HK-2 (cell line): Measurements from ENCODE around the gene NRG2.

ENCODE experiments used
- DNase-seq: peaks from one replicate; pipeline ENCODE4 v3.0.0-alpha.2; 2018; ENCODE audit not compliant: unreplicated experiment

The NRG2 gene

GRCh38 chr5:140010798-140011197 lies 32.3 kb downstream of the NRG2 start:
- DNase-seq: no peak

- DNase-seq: no peak
These were observed 35.8 kb downstream of the NRG2 start for GRCh38 chr5:140007311-140007710.

- no peak for DNase-seq
These were observed 37.9 kb downstream of the NRG2 start for GRCh38 chr5:140005145-140005591.

- no peak for DNase-seq
These were observed 38.9 kb downstream of the NRG2 start for GRCh38 chr5:140004174-140004573.

- no peak for DNase-seq
These were observed 39.6 kb downstream of the NRG2 start for GRCh38 chr5:140003519-140003918.

DNA sequence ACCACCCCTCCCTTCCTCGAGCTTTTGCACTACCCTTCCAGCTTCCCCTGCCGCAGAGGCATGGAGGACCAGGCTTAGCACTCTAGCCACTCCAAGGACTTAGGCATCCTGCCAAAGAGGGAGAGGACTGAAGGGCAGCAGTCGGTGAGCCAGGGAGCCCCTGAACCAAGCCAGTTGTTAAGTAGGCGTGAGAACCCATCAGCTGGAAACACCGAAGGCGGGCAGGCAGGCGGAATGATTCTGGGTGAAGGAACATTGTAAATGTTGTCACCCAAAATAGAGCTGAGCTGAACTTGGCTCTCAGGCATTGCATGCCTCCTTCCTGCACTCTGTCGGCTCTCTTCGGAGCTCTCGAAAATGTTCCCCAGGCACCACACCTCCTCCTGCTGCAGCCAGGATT lies 42.8 kb downstream of the NRG2 start:
- no peak for DNase-seq

GRCh38 chr5:139998837-139999236 lies 44.3 kb downstream of the NRG2 start:
- no peak for DNase-seq

DNA sequence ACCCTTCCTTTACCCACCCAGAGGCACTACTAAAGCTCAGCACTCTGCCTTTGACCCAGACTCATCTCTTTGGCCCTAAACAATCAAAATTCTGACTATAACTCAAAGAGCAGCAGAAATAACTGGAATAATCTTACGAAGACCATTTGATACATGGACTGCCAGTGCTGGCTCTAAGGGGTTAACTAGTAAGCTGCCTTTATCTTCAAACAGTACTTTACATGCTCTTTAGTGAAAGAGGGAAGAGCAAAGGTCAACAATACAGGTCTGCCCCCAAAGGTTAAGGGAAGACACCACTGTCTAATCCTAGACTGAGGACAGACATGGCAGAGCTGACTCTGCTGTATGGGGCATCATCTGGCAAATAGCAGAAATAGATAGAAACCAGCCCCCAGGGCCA lies 45.8 kb downstream of the NRG2 start:
- no peak for DNase-seq

GRCh38 chr5:139995929-139996328 lies 47.2 kb downstream of the NRG2 start:
- DNase-seq: no peak

- no peak for DNase-seq
These were observed 48.9 kb downstream of the NRG2 start for GRCh38 chr5:139994234-139994633.

GRCh38 chr5:139985733-139986132 lies 57.4 kb downstream of the NRG2 start:
- DNase-seq: peak; percentile 58

DNA sequence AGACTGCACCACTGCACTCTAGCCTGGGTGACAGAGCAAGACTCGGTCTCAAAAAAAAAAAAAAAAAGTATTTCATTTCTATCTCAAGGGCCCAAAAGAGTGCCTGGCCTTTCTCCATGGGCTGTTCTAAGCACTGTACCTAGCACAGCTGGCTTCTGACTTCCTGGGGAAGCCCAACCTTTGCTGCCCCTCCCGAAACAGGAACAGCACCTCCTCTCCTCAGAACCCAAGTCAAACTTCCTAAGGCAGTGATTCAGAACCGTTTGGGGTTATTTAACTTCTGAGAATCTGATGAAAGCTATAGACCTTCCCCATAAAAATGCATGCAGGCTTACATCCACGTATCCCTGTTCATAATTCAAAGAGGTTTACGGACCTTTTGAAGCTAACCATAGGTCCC lies 57.8 kb downstream of the NRG2 start:
- DNase-seq: no peak

DNA sequence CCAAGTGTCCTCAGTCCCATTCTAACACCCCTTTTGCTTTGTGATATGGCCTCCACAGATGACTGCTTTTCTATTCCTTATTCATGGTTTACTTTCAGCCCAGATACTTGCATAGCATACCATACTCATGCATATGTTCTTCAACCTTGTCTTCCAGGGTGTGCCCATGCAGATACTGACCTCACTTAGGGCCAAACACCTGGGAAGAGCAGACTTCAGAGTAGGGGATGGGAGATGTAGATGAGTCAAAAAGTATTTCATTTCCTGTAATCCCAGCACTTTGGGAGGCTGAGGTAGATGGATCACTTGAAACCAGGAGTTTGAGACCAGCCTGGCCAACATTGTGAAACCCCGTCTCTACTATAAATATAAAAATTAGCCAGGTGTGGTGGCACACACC lies 58.3 kb downstream of the NRG2 start:
- no peak for DNase-seq

GRCh38 chr5:139982975-139983240 lies 60.2 kb downstream of the NRG2 start:
- no peak for DNase-seq

DNA sequence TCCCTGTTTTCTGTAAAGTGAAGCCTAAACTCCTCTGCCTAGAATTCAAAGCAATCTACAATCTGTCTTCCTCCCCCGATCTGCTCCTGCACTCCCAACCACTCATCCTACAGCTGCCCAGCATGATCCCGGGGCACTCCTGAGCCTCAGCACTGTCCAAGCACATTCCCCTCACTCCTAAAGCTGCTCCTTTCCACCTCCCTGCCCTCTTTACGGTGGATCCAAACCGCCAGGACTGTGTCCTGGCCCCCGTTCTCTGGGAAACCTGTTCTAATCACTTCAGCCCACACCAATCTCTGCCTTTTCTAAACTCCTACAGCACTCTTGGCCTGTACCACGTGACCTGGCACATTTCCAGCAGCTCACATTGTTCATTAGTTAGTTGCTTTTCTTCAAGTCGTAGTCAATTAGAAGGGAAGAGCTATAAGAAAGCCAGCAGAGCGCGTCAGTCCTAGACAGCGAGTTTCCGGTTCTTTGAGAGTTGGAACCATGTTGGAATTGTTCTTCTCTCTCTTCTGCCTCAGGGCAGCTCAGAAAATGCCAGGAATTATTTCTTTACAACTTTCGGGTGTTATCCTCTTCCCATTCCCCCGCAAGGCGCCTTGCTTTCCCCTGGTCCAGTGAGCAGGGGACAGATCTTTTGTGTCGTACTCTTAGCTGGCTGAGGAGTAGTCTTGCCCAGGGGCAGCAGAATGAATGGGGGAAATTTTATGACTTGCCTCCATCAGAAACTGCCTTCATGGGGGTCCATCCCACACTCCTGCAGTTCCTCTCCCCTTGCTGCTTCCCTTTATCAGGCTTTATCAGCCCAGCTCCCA lies 60.7 kb downstream of the NRG2 start:
- no peak for DNase-seq

DNA sequence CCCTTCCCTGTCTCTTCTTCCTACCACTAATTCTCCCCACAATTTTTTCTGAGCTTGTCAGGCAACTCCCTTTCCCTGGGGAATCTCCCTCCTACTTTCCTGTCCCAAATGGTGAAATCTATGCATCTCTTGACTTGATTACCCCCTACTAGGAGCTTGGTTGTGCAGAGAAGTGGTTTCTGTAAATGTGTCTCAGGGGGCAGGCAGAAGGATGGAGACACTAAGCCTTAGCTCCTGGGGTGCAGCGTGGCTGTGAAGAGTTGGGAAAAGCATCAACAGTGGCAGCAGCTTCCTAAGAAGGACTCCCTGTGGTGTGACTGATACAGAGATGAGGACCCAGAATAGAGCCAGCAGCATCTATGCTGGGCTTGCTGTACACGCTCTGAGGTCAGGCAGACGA lies 62.3 kb downstream of the NRG2 start:
- no peak for DNase-seq

GRCh38 chr5:139979943-139980342 lies 63.2 kb downstream of the NRG2 start:
- no peak for DNase-seq

- no peak for DNase-seq
These were observed 63.6 kb downstream of the NRG2 start for GRCh38 chr5:139979518-139979917.

- DNase-seq: no peak
These were observed 66.4 kb downstream of the NRG2 start for GRCh38 chr5:139976703-139977102.

DNA sequence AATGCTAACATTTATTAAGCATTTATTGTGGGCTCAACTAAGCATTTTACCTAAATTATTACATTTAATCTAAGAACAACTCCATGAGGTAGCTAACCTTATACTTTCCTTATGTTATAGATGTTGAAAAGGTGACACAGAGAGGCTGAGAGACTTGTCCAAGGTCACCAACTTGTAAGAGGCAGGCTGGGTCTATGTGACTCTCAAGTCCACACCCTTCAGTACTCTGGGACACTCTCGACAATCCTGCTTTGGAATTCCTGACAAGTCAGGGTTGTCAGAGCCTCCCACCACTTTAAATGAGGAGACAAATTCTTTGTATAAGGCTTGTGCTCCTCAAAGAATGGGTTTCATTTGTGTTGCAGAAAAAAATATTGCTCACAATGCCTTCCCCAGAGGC lies 67.2 kb downstream of the NRG2 start:
- no peak for DNase-seq

DNA sequence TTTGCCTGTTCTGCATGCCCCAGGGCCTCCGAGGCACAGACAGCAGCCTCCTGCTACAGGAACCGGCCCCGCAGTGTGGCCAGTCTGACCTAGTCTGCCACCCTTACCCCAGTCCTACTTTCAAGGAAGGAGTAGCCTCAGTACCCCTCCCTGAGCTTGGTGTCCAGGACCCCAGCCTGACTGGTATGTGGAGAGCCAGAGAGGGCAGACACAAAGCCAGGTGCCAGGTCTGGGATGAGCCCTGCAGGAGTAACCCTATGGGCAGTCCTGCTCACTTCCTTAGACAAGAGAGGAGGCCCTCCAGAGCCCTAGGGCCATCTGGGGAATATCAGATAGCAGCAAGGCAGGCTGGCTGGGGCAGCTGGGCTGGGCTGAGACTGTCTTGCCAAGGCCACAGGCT lies 67.8 kb downstream of the NRG2 start:
- DNase-seq: no peak

DNA sequence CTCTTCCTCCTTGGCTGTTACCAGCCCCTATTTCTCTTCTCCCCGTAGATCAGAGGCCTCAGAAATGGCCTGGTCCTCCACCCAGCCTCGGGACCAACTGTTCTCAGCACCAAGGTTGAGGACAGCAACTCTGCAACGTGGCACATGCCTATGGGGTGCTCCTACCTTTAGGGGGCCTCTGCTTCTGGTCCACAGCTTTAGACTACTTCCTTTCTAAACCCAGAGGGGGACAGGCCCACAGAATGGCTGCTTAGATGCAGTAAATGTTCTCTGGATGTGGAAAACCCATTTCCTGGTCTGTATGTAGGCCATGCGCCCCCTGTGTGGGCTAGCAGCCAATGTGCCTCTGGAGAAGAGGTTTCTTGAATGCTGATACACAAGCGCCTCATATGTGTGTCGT lies 68.4 kb downstream of the NRG2 start:
- DNase-seq: no peak

DNA sequence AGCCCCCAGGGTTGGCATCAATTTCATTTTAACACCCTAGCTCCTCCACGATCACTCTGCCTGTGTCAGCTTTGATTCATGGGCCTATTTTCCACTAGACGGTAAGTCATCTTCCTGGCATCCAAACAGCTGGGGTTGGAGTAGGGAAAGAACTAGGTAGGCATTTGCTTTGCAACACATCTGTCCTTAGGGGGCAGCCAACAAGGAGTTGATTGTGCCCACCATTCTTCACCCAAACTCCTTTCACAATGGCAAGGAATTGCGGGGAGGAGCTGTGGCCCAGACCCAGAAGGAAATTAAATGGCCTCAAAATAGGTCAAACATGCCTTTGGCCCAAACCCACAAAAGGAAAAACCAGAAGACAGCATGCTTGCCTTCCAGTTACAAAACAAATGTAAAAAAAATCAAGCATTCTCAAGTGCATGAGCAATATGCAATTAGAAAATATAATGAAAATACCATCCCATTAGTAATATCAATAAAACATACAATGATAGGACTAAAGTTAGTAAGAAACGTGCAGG lies 71.8 kb downstream of the NRG2 start:
- DNase-seq: no peak

GRCh38 chr5:139969318-139969717 lies 73.8 kb downstream of the NRG2 start:
- DNase-seq: no peak
